SK-N-MC (cell line): ENCODE measurements around the gene EVX1.

Experiments used
- EZH2 ChIP-seq: fragments of 200-600 bp; sonication (generic); IDR thresholded peaks from one replicate; pipeline ENCODE4 v1.6.1; 2017; ENCODE audit warnings: antibody characterized with exemption
- FOXP2 ChIP-seq: optimal IDR thresholded peaks from 2 replicates; pipeline ENCODE3; 2011; ENCODE audit warnings: mild to moderate bottlenecking, moderate library complexity; ENCODE audit not compliant: insufficient read depth; ENCODE audit errors: extremely low read length, control extremely low read depth
- POLR2AphosphoS5 ChIP-seq: IDR thresholded peaks from 2 replicates; pipeline ENCODE4 v1.6.1; 2012; ENCODE audit warnings: mild to moderate bottlenecking, low read depth, low read length, borderline replicate concordance

DNA sequence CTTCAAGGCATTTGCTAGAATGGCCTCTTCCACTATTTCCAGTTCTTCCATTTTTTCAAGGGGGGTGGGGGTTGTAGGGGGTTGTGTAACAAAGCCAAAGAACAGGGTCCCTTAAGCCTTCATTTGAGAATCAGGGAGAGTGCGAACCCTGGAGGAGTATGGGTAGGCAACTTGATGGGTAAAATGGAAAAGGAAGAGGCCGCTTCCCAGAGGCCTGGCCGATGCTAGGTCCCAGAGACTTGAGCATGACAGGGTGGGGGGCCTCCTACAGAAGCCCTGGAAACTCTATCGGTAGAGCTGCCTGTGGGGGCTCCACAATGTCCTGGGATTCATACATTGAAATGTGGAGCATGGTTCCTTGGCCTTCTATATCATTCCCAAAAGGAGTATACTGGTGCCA, 33.6 kb upstream of the EVX1 start:
- no peak for TF ChIP-seq EZH2
- TF ChIP-seq POLR2AphosphoS5, result no peak
- no peak for TF ChIP-seq FOXP2
